Activated T-cell treated with anti-CD3 and anti-CD28 coated beads, Interleukin-2, amount 50 U/mL, for 24 hours (primary cell): ENCODE data around the gene CD72.

ENCODE experiments used
- DNase-seq: peaks from one replicate; pipeline ENCODE4 v3.0.0-alpha.2; 2020
- H3K27ac Mint-ChIP-seq: 2 replicates; pipeline ENCODE4 v1.8.0; 2020; ENCODE audit warnings: mild to moderate bottlenecking, mixed read lengths
- H3K27me3 Mint-ChIP-seq: 2 replicates; pipeline ENCODE4 v1.8.0; 2020; ENCODE audit warnings: mixed read lengths
- H3K36me3 Mint-ChIP-seq: 2 replicates; pipeline ENCODE4 v1.8.0; 2020; ENCODE audit warnings: low read depth, mixed read lengths
- H3K4me1 Mint-ChIP-seq: 2 replicates; pipeline ENCODE4 v1.8.0; 2020; ENCODE audit warnings: low read depth, mixed read lengths
- H3K4me3 Mint-ChIP-seq: 2 replicates; pipeline ENCODE4 v1.8.0; 2020; ENCODE audit warnings: mild to moderate bottlenecking, moderate library complexity, mixed read lengths
- H3K9me3 Mint-ChIP-seq: 2 replicates; pipeline ENCODE4 v1.8.0; 2020; ENCODE audit warnings: mixed read lengths

CD72 gene

GRCh38 chr9:35569206-35569605 is 49.0 kb downstream of the CD72 start:
- no peak overlapping the region for H3K4me3 Mint-ChIP-seq
- peak overlapping the region; percentile 98 for H3K27ac Mint-ChIP-seq
- no peaks in the 10 kb centered on the region for H3K9me3 Mint-ChIP-seq
- H3K27me3 Mint-ChIP-seq = no peaks in the 10 kb centered on the region
- H3K4me1 Mint-ChIP-seq = peaks cover 41% of the 10 kb centered on the region
- H3K36me3 Mint-ChIP-seq = peaks cover 6% of the 10 kb centered on the region
- DNase-seq = no peak

- Mint-ChIP-seq H3K9me3 (no peaks in the 10 kb centered on the region), H3K4me1 (peaks cover 44% of the 10 kb centered on the region), H3K36me3 (peaks cover 6% of the 10 kb centered on the region), H3K27ac (no peak overlapping the region), H3K4me3 (no peak overlapping the region), H3K27me3 (no peaks in the 10 kb centered on the region)
- DNase-seq = no peak
Observed at GRCh38 chr9:35568196-35568595, 50.0 kb downstream of the CD72 start.

- Mint-ChIP-seq H3K36me3 (peaks cover 8% of the 10 kb centered on the region), H3K27me3 (no peaks in the 10 kb centered on the region), H3K27ac (no peak overlapping the region), H3K4me1 (peaks cover 29% of the 10 kb centered on the region), H3K9me3 (no peaks in the 10 kb centered on the region), H3K4me3 (no peak overlapping the region)
- DNase-seq = no peak
Observed at GRCh38 chr9:35566417-35566816, 51.8 kb downstream of the CD72 start.

GRCh38 chr9:35564658-35565061 is 53.6 kb downstream of the CD72 start:
- peaks cover 16% of the 10 kb centered on the region for H3K4me1 Mint-ChIP-seq

GRCh38 chr9:35563791-35564197 is 54.4 kb downstream of the CD72 start:
- DNase-seq = no peak
- H3K27ac Mint-ChIP-seq = peak overlapping the region; percentile 41
- no peak overlapping the region for H3K4me3 Mint-ChIP-seq

More at GRCh38 chr9:35564658-35565061, 53.6 kb downstream of the CD72 start:
- no peak overlapping the region for H3K27ac Mint-ChIP-seq
- H3K9me3 Mint-ChIP-seq = no peaks in the 10 kb centered on the region
- no peak overlapping the region for H3K4me3 Mint-ChIP-seq
- no peaks in the 10 kb centered on the region for H3K27me3 Mint-ChIP-seq
- no peak for DNase-seq
- H3K36me3 Mint-ChIP-seq = peaks cover 5% of the 10 kb centered on the region

GRCh38 chr9:35562895-35563780 is 55.1 kb downstream of the CD72 start:
- H3K9me3 Mint-ChIP-seq = no peaks in the 10 kb centered on the region
- peaks cover 8% of the 10 kb centered on the region for H3K4me1 Mint-ChIP-seq
- peaks cover 2% of the 10 kb centered on the region for H3K36me3 Mint-ChIP-seq
- no peak overlapping the region for H3K4me3 Mint-ChIP-seq
- H3K27me3 Mint-ChIP-seq = no peaks in the 10 kb centered on the region
- H3K27ac Mint-ChIP-seq = peak overlapping the region; percentile 41
- no peak for DNase-seq

More at GRCh38 chr9:35563791-35564197, 54.4 kb downstream of the CD72 start:
- peaks cover 8% of the 10 kb centered on the region for H3K4me1 Mint-ChIP-seq
- peaks cover 2% of the 10 kb centered on the region for H3K36me3 Mint-ChIP-seq
- no peaks in the 10 kb centered on the region for H3K9me3 Mint-ChIP-seq
- no peaks in the 10 kb centered on the region for H3K27me3 Mint-ChIP-seq

GRCh38 chr9:35561468-35562261 is 56.5 kb downstream of the CD72 start:
- Mint-ChIP-seq H3K4me1 (peaks cover 4% of the 10 kb centered on the region), H3K27me3 (no peaks in the 10 kb centered on the region), H3K4me3 (no peak overlapping the region), H3K9me3 (no peaks in the 10 kb centered on the region), H3K27ac (no peak overlapping the region), H3K36me3 (peaks cover 2% of the 10 kb centered on the region)
- no peak for DNase-seq

- peaks cover 3% of the 10 kb centered on the region for H3K4me1 Mint-ChIP-seq
- H3K4me3 Mint-ChIP-seq = no peak overlapping the region
- H3K9me3 Mint-ChIP-seq = no peaks in the 10 kb centered on the region
- no peaks in the 10 kb centered on the region for H3K27me3 Mint-ChIP-seq
- no peak overlapping the region for H3K27ac Mint-ChIP-seq
- H3K36me3 Mint-ChIP-seq = peaks cover 2% of the 10 kb centered on the region
- DNase-seq = no peak
Observed at GRCh38 chr9:35560625-35561337, 57.4 kb downstream of the CD72 start.
